Breast epithelium (tissue), 3 donors: ENCODE data around the gene CXCL14.

Experiments used
- CTCF ChIP-seq, 3 donors: fragments of 450-650 bp; IDR thresholded peaks; one replicate each; pipeline ENCODE4 v1.5.1; 2016 to 2017; ENCODE audit warnings: antibody characterized with exemption in 3 of 3, mild to moderate bottlenecking in 3 of 3, moderate library complexity in 3 of 3
- POLR2A ChIP-seq: fragments of 450-650 bp; IDR thresholded peaks from one replicate; pipeline ENCODE4 v1.6.1; 2016; ENCODE audit warnings: antibody characterized with exemption, mild to moderate bottlenecking, moderate library complexity

GRCh38 chr5:135577421-135577820 is 1.4 kb downstream of the CXCL14 start:
- TF ChIP-seq CTCF (IDR thresholded peaks at IDR 0.05), result no peak
- no peak for TF ChIP-seq POLR2A
